ENCODE data around the gene STON2. TPM values are rescaled to one million over a fixed set of nuclear protein-coding genes. Genes with fewer than 3 reads are reported as not detected.

The STON2 gene
- total and polyA plus RNA-seq, 2 of the 8 experiments (the other 6 are each of a cell fraction or from before 2014, with no cell fraction given) = 8.9 to 50.0 TPM

DNA sequence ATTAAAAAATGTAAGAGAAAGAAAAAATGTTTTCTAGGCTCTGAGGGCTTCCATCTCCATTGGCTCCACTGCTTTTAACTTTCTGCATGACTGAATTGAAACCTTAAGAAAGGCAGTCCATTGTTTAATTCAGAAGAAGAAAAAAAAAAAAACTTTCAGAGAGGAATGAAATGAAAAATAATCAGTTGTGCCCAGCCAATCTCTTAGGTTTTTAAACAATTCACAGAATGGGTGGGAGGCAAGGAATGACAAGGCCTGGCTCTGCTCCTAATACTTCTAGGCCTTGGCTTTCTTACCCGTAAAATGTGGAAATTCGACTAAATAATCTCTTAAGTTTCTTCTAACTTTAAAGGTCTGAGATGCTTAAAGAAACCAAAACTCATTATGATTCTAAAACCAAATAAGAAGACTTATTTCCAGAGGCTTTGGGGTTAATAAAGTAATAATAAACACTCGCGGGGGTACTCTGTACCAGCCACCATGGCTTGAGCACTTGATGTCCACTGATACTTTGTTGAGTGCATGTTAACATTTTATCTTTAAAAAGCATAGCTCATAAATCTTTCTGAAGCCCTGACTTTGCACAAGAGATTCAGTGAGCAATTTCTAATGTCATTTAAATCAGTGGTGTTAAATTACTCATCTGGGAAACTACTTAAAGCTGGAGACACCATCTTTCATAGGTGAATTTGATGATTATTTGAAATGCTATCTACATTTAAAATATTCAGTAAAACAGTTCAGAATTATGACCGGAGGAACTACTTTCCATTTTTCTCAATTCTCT lies 49.6 kb downstream of the STON2 start:
- Histone ChIP-seq H2BK15ac (ENCODE audit: low read length) (no peak overlapping the region), H4K20me1 (replicated peaks in 1 of 2; ENCODE audit: control insufficient read depth in 1 of 2, insufficient read depth in 2 of 2, low read length in 2 of 2) (no peaks in the 10 kb centered on the region), H3K56ac (replicated peaks; ENCODE audit: insufficient read length, low read depth, low read length) (no peak overlapping the region), H3K23me2 (ENCODE audit: low read depth, low read length) (no peaks in the 10 kb centered on the region), H3K27me3 (replicated peaks in 1 of 4; ENCODE audit: control insufficient read depth in 3 of 4, extremely low read depth in 1 of 4, insufficient read depth in 3 of 4, low read length in 3 of 4) (no peaks in the 10 kb centered on the region), H2BK120ac (replicated peaks; ENCODE audit: low read depth, low read length) (no peak overlapping the region), H2BK20ac (ENCODE audit: low read length) (no peak overlapping the region), H2BK5ac (ENCODE audit: low read depth, low read length) (no peak overlapping the region), H3K9me3 (ENCODE audit: insufficient read depth in 2 of 2, low read depth in 1 of 2, low read length in 1 of 2) (no peaks in the 10 kb centered on the region), H3K4me1 (replicated peaks in 1 of 4; ENCODE audit: control insufficient read depth in 3 of 4, insufficient read depth in 4 of 4, low read length in 3 of 4) (no peaks in the 10 kb centered on the region), H3K9ac (replicated peaks in 1 of 4; ENCODE audit: extremely low read depth in 1 of 4, low read depth in 3 of 4, low read length in 3 of 4) (no peak overlapping the region), H2BK12ac (ENCODE audit: low read depth, low read length) (no peak overlapping the region), H2AK5ac (ENCODE audit: low read depth, low read length) (no peak overlapping the region), H3K23ac (ENCODE audit: insufficient read length) (no peak overlapping the region), H3K36me3 (ENCODE audit: control insufficient read depth in 2 of 4, insufficient read depth in 4 of 4, low read length in 3 of 4) (no peaks in the 10 kb centered on the region), H4K5ac (ENCODE audit: insufficient read length, low read depth, low read length) (no peak overlapping the region), H4K91ac (replicated peaks; ENCODE audit: insufficient read length, low read length) (no peak overlapping the region), H3K4me2 (ENCODE audit: insufficient read depth in 1 of 2, low read depth in 2 of 2, low read length in 2 of 2) (no peak overlapping the region), H3K4ac (replicated peaks; ENCODE audit: insufficient read length, low read depth, low read length) (no peak overlapping the region), H3K14ac (ENCODE audit: insufficient read length) (no peak overlapping the region), H3K79me2 (ENCODE audit: control insufficient read depth in 1 of 2, insufficient read depth in 2 of 2, low read length in 2 of 2) (peaks cover 0 to 21% of the 10 kb centered on the region in 2 experiments; a peak in 3 of 4 replicates), H2AFZ (ENCODE audit: low read length) (no peak overlapping the region), H3K79me1 (ENCODE audit: low read depth, low read length) (peaks cover 2% of the 10 kb centered on the region; the same call in 1 of the 2 replicates), H3K27ac (ENCODE audit: low read depth, low read length) (no peak overlapping the region), H3K4me3 (ENCODE audit: extremely low read depth in 1 of 4, insufficient read depth in 2 of 4, low read depth in 3 of 4, low read length in 4 of 4) (no peak overlapping the region), H3K18ac (ENCODE audit: extremely low read depth, low read length) (no peak overlapping the region), H4K8ac (ENCODE audit: extremely low read depth, insufficient read depth, low read length) (no peak overlapping the region)
- no peak for FAIRE-seq
- ChIA-PET POLR2A (ENCODE audit: partially characterized antibody) (no interaction called here), CTCF (ENCODE audit: partially characterized antibody) (interaction anchor here (0.6 to 1.6 kb wide), 6 partner anchors 16 to 180 kb away, joined by 3 to 4 read pairs (median 3); no protein-coding TSS in a partner anchor)
- DNase-seq (ENCODE audit: low read depth in 1 of 2, low spot score in 2 of 2) = no peak
- WGBS, 2 experiments (ENCODE audit: extremely low coverage in 1 of 2, insufficient coverage in 1 of 2, insufficient read length in 1 of 2, insufficient replicate concordance in 2 of 2, low coverage in 1 of 2, low lambda C conversion rate in 2 of 2, missing lambda C conversion rate in 1 of 2) = 92% methylated on average over 5 of the region's 5 CpGs; no CpG with 5 or more reads in 1 of the 2 experiments
- TF ChIP-seq CHD1 (IDR thresholded peaks at IDR 0.05; ENCODE audit: low read depth, low read length) (no peak), FOSL1 (IDR thresholded peaks at IDR 0.05; ENCODE audit: insufficient read depth, low read depth, low read length) (no peak)

Measured in H1 (cell line).